ENCODE data around the gene GCNT1. TPM values are rescaled to one million over a fixed set of nuclear protein-coding genes. Genes with fewer than 3 reads are reported as not detected.

Gene GCNT1
- total RNA-seq, 2 experiments from 2014 or later = 0.36 to 0.53 TPM

DNA sequence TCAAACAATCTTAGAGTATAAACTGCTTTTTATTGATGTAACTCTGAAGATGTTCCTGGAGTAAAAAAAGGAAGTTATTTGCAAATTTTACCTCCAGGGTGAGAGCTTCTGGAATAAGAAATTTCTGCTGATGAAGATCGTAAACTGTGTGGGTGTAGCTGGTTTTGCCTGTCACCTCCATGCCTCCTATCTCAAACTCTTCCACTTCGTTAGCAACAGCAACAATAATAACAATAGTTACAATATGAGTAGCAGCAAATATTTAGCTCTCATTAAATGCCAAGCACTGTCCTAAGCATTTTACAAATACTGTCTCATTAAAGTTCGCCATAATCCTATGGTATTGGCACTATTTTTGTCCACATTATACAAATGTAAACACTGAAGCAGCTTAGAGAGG lies 57.9 kb downstream of the GCNT1 start:
- H3K4me3 ChIP-seq (ENCODE audit: low read length) = no peak overlapping the region
- ATAC-seq (ENCODE audit: poor library complexity) = no peak
- no peaks in the 10 kb centered on the region for H3K4me1 Mint-ChIP-seq (ENCODE audit: low read depth)
- no peaks in the 10 kb centered on the region for H3K36me3 Mint-ChIP-seq (ENCODE audit: low read depth)
- TF ChIP-seq, protein P1, sequence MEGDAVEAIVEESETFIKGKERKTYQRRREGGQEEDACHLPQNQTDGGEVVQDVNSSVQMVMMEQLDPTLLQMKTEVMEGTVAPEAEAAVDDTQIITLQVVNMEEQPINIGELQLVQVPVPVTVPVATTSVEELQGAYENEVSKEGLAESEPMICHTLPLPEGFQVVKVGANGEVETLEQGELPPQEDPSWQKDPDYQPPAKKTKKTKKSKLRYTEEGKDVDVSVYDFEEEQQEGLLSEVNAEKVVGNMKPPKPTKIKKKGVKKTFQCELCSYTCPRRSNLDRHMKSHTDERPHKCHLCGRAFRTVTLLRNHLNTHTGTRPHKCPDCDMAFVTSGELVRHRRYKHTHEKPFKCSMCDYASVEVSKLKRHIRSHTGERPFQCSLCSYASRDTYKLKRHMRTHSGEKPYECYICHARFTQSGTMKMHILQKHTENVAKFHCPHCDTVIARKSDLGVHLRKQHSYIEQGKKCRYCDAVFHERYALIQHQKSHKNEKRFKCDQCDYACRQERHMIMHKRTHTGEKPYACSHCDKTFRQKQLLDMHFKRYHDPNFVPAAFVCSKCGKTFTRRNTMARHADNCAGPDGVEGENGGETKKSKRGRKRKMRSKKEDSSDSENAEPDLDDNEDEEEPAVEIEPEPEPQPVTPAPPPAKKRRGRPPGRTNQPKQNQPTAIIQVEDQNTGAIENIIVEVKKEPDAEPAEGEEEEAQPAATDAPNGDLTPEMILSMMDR (IDR thresholded peaks at IDR 0.05) = no peak
- H3K9me3 ChIP-seq (ENCODE audit: control insufficient read depth in 1 of 2, insufficient read depth in 1 of 2, low read length in 2 of 2) = no peaks in the 10 kb centered on the region
- ChIA-PET CTCF (no interaction called here), POLR2A (no interaction called here)
- intact Hi-C loops (cut with DNase I, micrococcal nuclease) = no loop called here
- DNase-seq = no peak
- no peaks in the 10 kb centered on the region for H3K36me3 ChIP-seq (ENCODE audit: insufficient read depth, low read length)
- no peak overlapping the region for H3K27ac Mint-ChIP-seq
- no peaks in the 10 kb centered on the region for H3K4me1 ChIP-seq (ENCODE audit: insufficient read depth, low read length)
- no peaks in the 10 kb centered on the region for H3K27me3 ChIP-seq (ENCODE audit: control insufficient read depth in 1 of 2, insufficient read depth in 2 of 2, low read length in 2 of 2)
- no peaks in the 10 kb centered on the region for H3K9me3 Mint-ChIP-seq
- H3K4me3 Mint-ChIP-seq = no peak overlapping the region
- H3K27me3 Mint-ChIP-seq = no peaks in the 10 kb centered on the region
- H3K27ac ChIP-seq (ENCODE audit: low read depth in 1 of 2, low read length in 2 of 2) = no peak overlapping the region

DNA sequence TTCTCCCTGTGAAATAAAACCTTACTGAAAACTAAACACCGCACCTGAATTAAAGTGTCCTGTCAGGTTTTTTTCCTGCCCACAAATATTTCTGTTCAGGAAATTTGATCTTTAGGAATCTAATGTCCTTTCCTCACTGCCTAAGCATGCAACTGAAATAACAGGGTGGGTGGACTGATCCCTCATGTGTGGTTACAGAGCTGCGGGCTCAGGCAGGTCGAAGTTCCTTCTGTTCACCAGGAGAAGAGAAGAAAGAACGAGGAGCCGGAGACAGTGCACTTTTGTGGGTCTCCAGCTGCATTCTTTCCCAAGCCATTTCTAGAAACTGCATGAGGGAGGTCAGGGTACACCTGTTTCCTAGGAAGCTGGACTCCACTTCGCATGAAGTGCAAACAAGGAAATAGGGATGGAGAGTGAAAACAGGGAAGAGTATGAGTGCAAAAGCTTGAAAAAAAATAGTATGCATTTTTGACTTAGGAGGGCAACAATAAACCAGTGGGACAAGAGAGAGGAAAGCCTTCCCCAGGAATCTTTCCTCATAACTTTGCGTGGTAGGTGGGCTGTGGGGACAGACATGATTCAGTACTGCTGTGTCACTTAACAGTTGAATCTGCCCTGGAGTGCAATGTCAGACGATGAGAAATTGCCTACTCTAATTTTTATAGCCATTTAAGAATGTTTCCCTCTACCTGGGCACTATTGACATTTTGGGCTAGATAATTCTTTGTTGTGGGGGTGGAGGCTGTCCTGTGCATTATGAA lies 60.3 kb downstream of the GCNT1 start:
- no peak overlapping the region for H3K4me3 ChIP-seq (ENCODE audit: low read length)
- H3K36me3 ChIP-seq (ENCODE audit: insufficient read depth, low read length) = no peaks in the 10 kb centered on the region
- Mint-ChIP-seq H3K4me1 (ENCODE audit: low read depth) (no peaks in the 10 kb centered on the region), H3K9me3 (no peaks in the 10 kb centered on the region), H3K27me3 (no peaks in the 10 kb centered on the region), H3K27ac (no peak overlapping the region), H3K36me3 (ENCODE audit: low read depth) (no peaks in the 10 kb centered on the region), H3K4me3 (no peak overlapping the region)
- ChIA-PET POLR2A (no interaction called here), CTCF (no interaction called here)
- H3K27ac ChIP-seq (ENCODE audit: low read depth in 1 of 2, low read length in 2 of 2) = no peak overlapping the region
- no peak for DNase-seq
- intact Hi-C loops (cut with DNase I, micrococcal nuclease) = no loop called here
- no peaks in the 10 kb centered on the region for H3K9me3 ChIP-seq (ENCODE audit: control insufficient read depth in 1 of 2, insufficient read depth in 1 of 2, low read length in 2 of 2)
- no peaks in the 10 kb centered on the region for H3K27me3 ChIP-seq (ENCODE audit: control insufficient read depth in 1 of 2, insufficient read depth in 2 of 2, low read length in 2 of 2)
- no peaks in the 10 kb centered on the region for H3K4me1 ChIP-seq (ENCODE audit: insufficient read depth, low read length)
- ATAC-seq (ENCODE audit: poor library complexity) = no peak
- TF ChIP-seq, protein P1 (IDR thresholded peaks at IDR 0.05) = no peak

DNA sequence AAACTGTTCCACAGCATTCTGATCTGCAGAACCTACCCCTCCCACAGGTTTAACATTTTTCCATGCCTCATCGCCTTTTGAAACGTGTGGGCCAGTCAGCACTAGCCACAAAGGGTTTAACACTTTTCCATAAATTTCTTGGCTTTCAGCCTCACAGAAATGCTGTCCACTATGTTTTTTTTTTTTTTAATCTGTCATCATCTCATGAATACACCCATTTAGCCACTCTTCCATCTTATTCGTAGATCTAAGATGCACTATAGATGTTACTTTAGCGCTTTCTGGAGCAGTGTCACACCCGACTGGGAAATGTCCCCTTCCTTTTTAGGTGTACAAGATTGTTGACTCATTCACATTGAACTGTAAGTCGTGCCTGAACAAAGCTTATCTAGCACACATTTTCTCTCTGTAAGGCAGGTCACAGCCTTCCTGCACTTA lies 62.3 kb downstream of the GCNT1 start:
- H3K4me3 ChIP-seq (ENCODE audit: low read length) = no peak overlapping the region
- no peak for DNase-seq
- H3K4me1 ChIP-seq (ENCODE audit: insufficient read depth, low read length) = no peaks in the 10 kb centered on the region
- H3K27ac ChIP-seq (ENCODE audit: low read depth in 1 of 2, low read length in 2 of 2) = no peak overlapping the region
- Mint-ChIP-seq H3K36me3 (ENCODE audit: low read depth) (no peaks in the 10 kb centered on the region), H3K27ac (no peak overlapping the region), H3K9me3 (no peaks in the 10 kb centered on the region), H3K27me3 (no peaks in the 10 kb centered on the region), H3K4me3 (no peak overlapping the region), H3K4me1 (ENCODE audit: low read depth) (no peaks in the 10 kb centered on the region)
- TF ChIP-seq, protein P1 (IDR thresholded peaks at IDR 0.05) = no peak
- CTCF ChIA-PET = no interaction called here
- POLR2A ChIA-PET = no interaction called here
- no peaks in the 10 kb centered on the region for H3K27me3 ChIP-seq (ENCODE audit: control insufficient read depth in 1 of 2, insufficient read depth in 2 of 2, low read length in 2 of 2)
- H3K9me3 ChIP-seq (ENCODE audit: control insufficient read depth in 1 of 2, insufficient read depth in 1 of 2, low read length in 2 of 2) = no peaks in the 10 kb centered on the region
- no peaks in the 10 kb centered on the region for H3K36me3 ChIP-seq (ENCODE audit: insufficient read depth, low read length)
- no peak for ATAC-seq (ENCODE audit: poor library complexity)
- intact Hi-C loops (cut with DNase I, micrococcal nuclease) = no loop called here

All from CD4-positive, alpha-beta T cell (primary cell).